Brain microvascular endothelial cell (primary cell): ENCODE data around the gene NPY4R.
"Not testable (repeated sequence)": the region's sequence is repeated elsewhere in the genome, so short reads cannot be mapped to it uniquely, and the experiment has no call there.

Source experiments
- DNase-seq: peaks from one replicate; pipeline ENCODE4 v3.0.0-alpha.2; 2020
- H3K27ac ChIP-seq: fragments of 250-450 bp; sonication (Bioruptor Pico); 2 replicates; pipeline ENCODE4 v1.5.1; 2020; ENCODE audit warnings: mild to moderate bottlenecking, moderate library complexity
- H3K27me3 ChIP-seq: fragments of 250-450 bp; sonication (Bioruptor Pico); replicated peaks from 2 replicates; pipeline ENCODE4 v1.5.1; 2020; ENCODE audit warnings: mild to moderate bottlenecking
- H3K36me3 ChIP-seq: fragments of 250-450 bp; sonication (Bioruptor Pico); replicated peaks from 2 replicates; pipeline ENCODE4 v1.5.1; 2020; ENCODE audit warnings: mild to moderate bottlenecking
- H3K4me3 ChIP-seq: 2 replicates; pipeline ENCODE4 v1.5.1; 2011; ENCODE audit warnings: low read depth, mild to moderate bottlenecking, control low read depth, low read length, moderate library complexity
- CTCF ChIP-seq: IDR thresholded peaks from 2 replicates; pipeline ENCODE4 v1.5.1; 2011; ENCODE audit warnings: low read depth, mild to moderate bottlenecking, moderate library complexity, low read length, control low read depth, inconsistent platforms; ENCODE audit errors: missing control alignments
- in situ Hi-C: cut with HindIII; loops from 2 replicates; pipeline ENCODE4 v1.10.0; 2017; ENCODE audit warnings: low sequenced_read_pairs, low pct_ligation_motif_present

The NPY4R gene

GRCh38 chr10:46465765-46466164 lies at the start of gene NPY4R:
Gene NPY4R, minus strand, starts transcription at chr10:46465958. Its CDS starts 3,323 bp downstream, at chr10:46462635.
- H3K27ac ChIP-seq, H3K36me3 ChIP-seq, in situ Hi-C loops, H3K4me3 ChIP-seq, H3K27me3 ChIP-seq, DNase-seq: not testable (repeated sequence)

DNA sequence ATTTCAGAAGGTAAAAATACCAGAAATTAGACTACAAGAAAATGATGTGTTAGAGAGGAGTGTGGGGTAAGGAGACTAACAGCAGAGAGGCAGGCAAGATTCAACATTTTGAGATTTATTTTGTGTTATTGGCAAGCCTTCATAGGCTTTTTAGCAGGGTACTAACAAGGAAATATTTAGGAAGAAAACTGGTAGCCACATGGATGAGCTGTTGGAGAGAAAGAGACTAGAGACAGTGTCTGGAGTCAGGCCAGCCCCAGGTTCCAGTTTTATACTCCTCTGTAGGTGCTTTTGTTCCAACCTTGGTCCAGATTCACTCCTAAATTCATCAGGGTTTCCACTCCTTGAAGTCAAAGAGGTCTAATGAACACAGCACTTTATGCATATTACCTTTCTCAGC lies 49.6 kb upstream of the NPY4R start:
- DNase-seq: no peak
- H3K36me3 ChIP-seq: no peaks in the 10 kb centered on the region
- no peaks in the 10 kb centered on the region for H3K27me3 ChIP-seq
- no peak overlapping the region for H3K27ac ChIP-seq
- TF ChIP-seq CTCF: no peak
- in situ Hi-C loops: no loop called here
- H3K4me3 ChIP-seq: no peak overlapping the region

GRCh38 chr10:46514899-46515298 lies 49.1 kb upstream of the NPY4R start:
- no peak for TF ChIP-seq CTCF
- in situ Hi-C loops: no loop called here
- no peaks in the 10 kb centered on the region for H3K36me3 ChIP-seq
- no peak overlapping the region for H3K4me3 ChIP-seq
- no peak overlapping the region for H3K27ac ChIP-seq
- H3K27me3 ChIP-seq: no peaks in the 10 kb centered on the region
- no peak for DNase-seq

- no peak overlapping the region for H3K4me3 ChIP-seq
- no peak for DNase-seq
- TF ChIP-seq CTCF: no peak
- no peaks in the 10 kb centered on the region for H3K27me3 ChIP-seq
- in situ Hi-C loops: no loop called here
- no peak overlapping the region for H3K27ac ChIP-seq
- no peaks in the 10 kb centered on the region for H3K36me3 ChIP-seq
These were observed 48.7 kb upstream of the NPY4R start for GRCh38 chr10:46514431-46514861.

- H3K27me3 ChIP-seq, H3K4me3 ChIP-seq, H3K27ac ChIP-seq, DNase-seq, H3K36me3 ChIP-seq, in situ Hi-C loops: not testable (repeated sequence)
These were observed 47.6 kb upstream of the NPY4R start for GRCh38 chr10:46513333-46513732.

- H3K36me3 ChIP-seq, DNase-seq, H3K27me3 ChIP-seq, H3K4me3 ChIP-seq, in situ Hi-C loops, H3K27ac ChIP-seq: not testable (repeated sequence)
These were observed 47.0 kb upstream of the NPY4R start for GRCh38 chr10:46512725-46513124.

GRCh38 chr10:46512002-46512401 lies 46.2 kb upstream of the NPY4R start:
- in situ Hi-C loops, H3K27me3 ChIP-seq, H3K27ac ChIP-seq, H3K4me3 ChIP-seq, H3K36me3 ChIP-seq, DNase-seq: not testable (repeated sequence)

GRCh38 chr10:46499990-46500389 lies 34.2 kb upstream of the NPY4R start:
- H3K4me3 ChIP-seq, H3K36me3 ChIP-seq, in situ Hi-C loops, H3K27me3 ChIP-seq, DNase-seq, H3K27ac ChIP-seq: not testable (repeated sequence)

DNA sequence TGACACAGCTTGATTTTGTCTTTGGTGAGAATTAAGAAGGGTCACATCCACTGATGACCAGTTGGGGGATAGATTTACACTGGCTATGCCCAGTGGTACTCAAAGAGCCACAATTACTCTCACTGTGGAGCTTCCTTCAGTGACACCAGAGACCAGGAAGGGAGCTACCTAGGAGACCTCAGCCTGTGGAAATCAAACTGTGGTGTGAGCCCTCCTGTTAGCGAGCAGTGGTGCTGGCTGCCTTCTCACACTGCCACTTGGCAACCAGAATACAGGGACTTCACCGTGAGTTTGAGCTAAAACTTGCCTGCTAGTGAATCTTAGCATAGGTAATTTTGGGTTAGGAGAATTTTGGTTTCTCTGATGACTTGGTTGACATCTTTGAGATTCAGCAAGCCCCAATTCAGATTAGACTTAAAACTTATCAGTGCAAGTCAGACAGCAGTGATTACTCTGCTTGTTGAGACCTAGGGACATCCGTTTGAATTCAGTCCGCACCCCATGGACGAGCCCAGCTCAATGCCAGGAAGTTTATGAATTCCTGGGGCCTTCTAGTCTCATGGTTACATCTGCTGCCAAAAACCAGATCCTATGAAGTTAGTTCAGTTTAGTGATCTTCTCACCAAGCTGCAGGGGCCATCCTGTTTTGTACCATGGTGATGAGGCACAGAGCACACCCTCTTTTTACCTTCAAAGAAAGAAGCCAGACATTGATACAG lies 33.4 kb upstream of the NPY4R start:
- H3K27me3 ChIP-seq, H3K4me3 ChIP-seq, H3K27ac ChIP-seq, H3K36me3 ChIP-seq, in situ Hi-C loops, DNase-seq: not testable (repeated sequence)

GRCh38 chr10:46497878-46498277 lies 32.1 kb upstream of the NPY4R start:
- DNase-seq, in situ Hi-C loops, H3K36me3 ChIP-seq, H3K27me3 ChIP-seq, H3K4me3 ChIP-seq, H3K27ac ChIP-seq: not testable (repeated sequence)

GRCh38 chr10:46497401-46497800 lies 31.6 kb upstream of the NPY4R start:
- H3K4me3 ChIP-seq, H3K36me3 ChIP-seq, H3K27me3 ChIP-seq, H3K27ac ChIP-seq, DNase-seq, in situ Hi-C loops: not testable (repeated sequence)
